DOHH2 (cell line): ENCODE measurements around the gene PHPT1.

Experiments
- H3F3A ChIP-seq: fragments of 200-600 bp; sonication (generic), shearing (Covaris generic); 2 replicates; pipeline ENCODE4 v1.6.0; 2016; ENCODE audit warnings: antibody characterized with exemption, mild to moderate bottlenecking; ENCODE audit not compliant: control insufficient read depth, insufficient read depth
- H3K27ac ChIP-seq: fragments of 200-600 bp; sonication (generic); 2 replicates; pipeline ENCODE4 v1.5.1; 2014; ENCODE audit warnings: low read depth, mild to moderate bottlenecking, low read length, moderate library complexity
- H3K27me3 ChIP-seq: fragments of 200-600 bp; sonication (generic); 2 replicates; pipeline ENCODE4 v1.6.1; 2014; ENCODE audit warnings: mild to moderate bottlenecking, low read length, mixed read lengths; ENCODE audit not compliant: control insufficient read depth
- H3K36me3 ChIP-seq: fragments of 200-600 bp; sonication (generic); 2 replicates; pipeline ENCODE4 v1.6.1; 2014; ENCODE audit warnings: mild to moderate bottlenecking, low read length, moderate library complexity, mixed read lengths; ENCODE audit not compliant: control insufficient read depth
- H3K4me1 ChIP-seq: fragments of 200-600 bp; sonication (generic); 2 replicates; pipeline ENCODE4 v1.6.1; 2014; ENCODE audit warnings: mild to moderate bottlenecking, low read length, mixed read lengths; ENCODE audit not compliant: control insufficient read depth
- H3K4me2 ChIP-seq: fragments of 200-600 bp; sonication (generic); 2 replicates; pipeline ENCODE4 v1.6.0; 2014; ENCODE audit warnings: mild to moderate bottlenecking, low read length, moderate library complexity
- H3K4me3 ChIP-seq: fragments of 200-600 bp; sonication (generic); 2 replicates; pipeline ENCODE4 v1.5.1; 2014; ENCODE audit warnings: mild to moderate bottlenecking, low read length, mixed read lengths
- H3K79me2 ChIP-seq: fragments of 200-600 bp; sonication (generic); 2 replicates; pipeline ENCODE4 v1.6.1; 2014; ENCODE audit warnings: mild to moderate bottlenecking, low read length, mixed read lengths; ENCODE audit not compliant: control insufficient read depth
- H3K9me2 ChIP-seq: fragments of 200-600 bp; sonication (generic); replicated peaks from 2 replicates; pipeline ENCODE4 v1.6.1; 2014; ENCODE audit warnings: mild to moderate bottlenecking, low read length, mixed read lengths; ENCODE audit not compliant: control insufficient read depth
- H3K9me3 ChIP-seq: fragments of 200-600 bp; sonication (generic); 2 replicates; pipeline ENCODE4 v1.6.1; 2014; ENCODE audit warnings: antibody characterized with exemption, low read length, mixed read lengths; ENCODE audit not compliant: control insufficient read depth, insufficient read depth
- H4K20me1 ChIP-seq: fragments of 200-600 bp; sonication (generic); 2 replicates; pipeline ENCODE4 v1.6.0; 2014; ENCODE audit warnings: low read depth, mild to moderate bottlenecking, antibody characterized with exemption, low read length, moderate library complexity; ENCODE audit not compliant: control insufficient read depth, insufficient read depth
- CTCF ChIP-seq: fragments of 200-600 bp; sonication (generic); IDR thresholded peaks from one replicate; pipeline ENCODE4 v1.5.1; 2014; ENCODE audit warnings: antibody characterized with exemption, mild to moderate bottlenecking, low read depth, low read length; ENCODE audit not compliant: poor library complexity, severe bottlenecking
- EZH2phosphoT487 ChIP-seq: fragments of 200-600 bp; sonication (generic); IDR thresholded peaks from 2 replicates; pipeline ENCODE4 v1.6.1; 2017; ENCODE audit warnings: borderline replicate concordance, mild to moderate bottlenecking, antibody characterized with exemption, low read length, moderate library complexity, mixed read lengths

PHPT1 gene

GRCh38 chr9:136823136-136824046, 25.8 kb upstream of the PHPT1 start:
- peaks cover 59% of the 10 kb centered on the region for H3K36me3 ChIP-seq
- no peak overlapping the region for H3K27ac ChIP-seq
- H3K9me3 ChIP-seq: no peaks in the 10 kb centered on the region
- no peaks in the 10 kb centered on the region for H3K9me2 ChIP-seq
- H3K27me3 ChIP-seq: no peaks in the 10 kb centered on the region
- no peaks in the 10 kb centered on the region for H3K4me1 ChIP-seq
- TF ChIP-seq EZH2phosphoT487: no peak
- no peak for TF ChIP-seq CTCF
- no peaks in the 10 kb centered on the region for H3F3A ChIP-seq
- no peaks in the 10 kb centered on the region; the same call in 1 of the 2 replicates for H4K20me1 ChIP-seq
- no peak overlapping the region for H3K4me2 ChIP-seq
- H3K4me3 ChIP-seq: no peak overlapping the region
- peaks cover 38% of the 10 kb centered on the region for H3K79me2 ChIP-seq

- TF ChIP-seq CTCF (no peak), EZH2phosphoT487 (no peak)
- Histone ChIP-seq H3K4me1 (no peaks in the 10 kb centered on the region), H3K36me3 (peaks cover 66% of the 10 kb centered on the region), H3F3A (no peaks in the 10 kb centered on the region), H3K9me2 (no peaks in the 10 kb centered on the region), H3K9me3 (no peaks in the 10 kb centered on the region), H4K20me1 (no peaks in the 10 kb centered on the region; the same call in 1 of the 2 replicates), H3K79me2 (peaks cover 27% of the 10 kb centered on the region), H3K27ac (no peak overlapping the region), H3K27me3 (no peaks in the 10 kb centered on the region), H3K4me3 (no peak overlapping the region), H3K4me2 (no peak overlapping the region)
Observed at GRCh38 chr9:136824496-136825225, 24.5 kb upstream of the PHPT1 start.

- Histone ChIP-seq H3K9me3 (no peaks in the 10 kb centered on the region), H3K27ac (no peak overlapping the region), H3K4me1 (no peaks in the 10 kb centered on the region), H3F3A (no peaks in the 10 kb centered on the region), H3K4me2 (no peak overlapping the region), H3K27me3 (no peaks in the 10 kb centered on the region), H4K20me1 (no peaks in the 10 kb centered on the region; the same call in 1 of the 2 replicates), H3K36me3 (peaks cover 74% of the 10 kb centered on the region), H3K79me2 (peaks cover 18% of the 10 kb centered on the region), H3K9me2 (no peaks in the 10 kb centered on the region), H3K4me3 (no peak overlapping the region)
- TF ChIP-seq EZH2phosphoT487 (no peak), CTCF (no peak)
Observed at GRCh38 chr9:136825295-136826187, 23.7 kb upstream of the PHPT1 start.
